PC-3 (cell line): Measurements from ENCODE around the gene CPEB4. TPM values are rescaled to one million over a fixed set of nuclear protein-coding genes. Genes with fewer than 3 reads are reported as not detected.

ENCODE experiments used
- ATAC-seq: fragments of 200-7000 bp; cut with Tn5 transposase; 2 replicates; pipeline ENCODE4 v1.9.1; 2020; ENCODE audit warnings: mild to moderate bottlenecking, moderate library complexity
- BruUV-seq: library from RNA; stranded (reverse); fragments of 400-500 nt; replicated peaks from 2 replicates; lab custom pipeline; 2021; lab: Mats Ljungman, UMichigan
- CTCF ChIA-PET: fragments of 300-600 bp; sonication (Branson Sonifier 250); formaldehyde crosslinking; loops from one replicate; lab custom pipeline; 2022; ENCODE audit warnings: antibody characterized with exemption; lab: Charles Lee
- POLR2A ChIA-PET: fragments of 300-600 bp; sonication (Branson Sonifier 250); formaldehyde crosslinking; loops from one replicate; lab custom pipeline; 2022; ENCODE audit warnings: antibody characterized with exemption; ENCODE audit not compliant: unreplicated experiment; lab: Charles Lee
- DNase-seq: peaks from one replicate; pipeline ENCODE4 v3.0.0-alpha.2; 2015
- H2AFZ ChIP-seq: fragments of 300-600 bp; sonication (generic); 2 replicates; pipeline ENCODE4 v1.6.0; 2016; ENCODE audit warnings: antibody characterized with exemption, low read length
- H3F3A ChIP-seq: fragments of 300-600 bp; sonication (generic); one replicate; pipeline ENCODE4 v1.6.0; 2017; ENCODE audit warnings: antibody characterized with exemption, low read length, control low read depth, mild to moderate bottlenecking; ENCODE audit not compliant: unreplicated experiment
- H3K27ac ChIP-seq: fragments of 300-600 bp; sonication (generic); 2 replicates; pipeline ENCODE4 v1.5.1; 2016; ENCODE audit warnings: mild to moderate bottlenecking, low read length
- H3K27me3 ChIP-seq: fragments of 300-600 bp; sonication (generic); 2 replicates; pipeline ENCODE4 v1.6.1; 2016; ENCODE audit warnings: low read length, mixed read lengths
- H3K36me3 ChIP-seq: fragments of 300-600 bp; sonication (generic); 2 replicates; pipeline ENCODE4 v1.6.1; 2016; ENCODE audit warnings: low read depth, mixed run types, low read length, mixed read lengths
- H3K4me1 ChIP-seq: fragments of 300-600 bp; sonication (generic); 2 replicates; pipeline ENCODE4 v1.5.1; 2016; ENCODE audit warnings: low read length; ENCODE audit not compliant: insufficient read depth
- H3K4me2 ChIP-seq: fragments of 300-600 bp; sonication (generic); 2 replicates; pipeline ENCODE4 v1.6.0; 2016; ENCODE audit warnings: low read length
- H3K4me3 ChIP-seq: fragments of 300-600 bp; sonication (generic); 2 replicates; pipeline ENCODE4 v1.5.1; 2016; ENCODE audit warnings: mild to moderate bottlenecking, low read length, mixed read lengths
- H3K79me2 ChIP-seq: fragments of 300-600 bp; sonication (generic); 2 replicates; pipeline ENCODE4 v1.6.1; 2017; ENCODE audit warnings: low read length, mixed read lengths
- H3K9ac ChIP-seq: fragments of 300-600 bp; sonication (generic); 2 replicates; pipeline ENCODE4 v1.6.0; 2016; ENCODE audit warnings: mild to moderate bottlenecking, low read length
- H3K9me2 ChIP-seq: fragments of 300-600 bp; sonication (generic); replicated peaks from 2 replicates; pipeline ENCODE4 v1.6.1; 2016; ENCODE audit warnings: mixed run types, low read length, mixed read lengths
- H3K9me3 ChIP-seq: fragments of 300-600 bp; sonication (generic); 2 replicates; pipeline ENCODE4 v1.6.1; 2016; ENCODE audit warnings: low read length, mixed read lengths
- H4K20me1 ChIP-seq: fragments of 300-600 bp; sonication (generic); 2 replicates; pipeline ENCODE4 v1.6.1; 2016; ENCODE audit warnings: low read length, mixed read lengths
- CTCF ChIP-seq: fragments of 300-600 bp; sonication (generic); conservative IDR thresholded peaks from 2 replicates; pipeline ENCODE4 v1.5.1; 2017; ENCODE audit warnings: antibody characterized with exemption, low read depth, mild to moderate bottlenecking, low read length
- EZH2 ChIP-seq: fragments of 300-600 bp; sonication (generic); IDR thresholded peaks from one replicate; pipeline ENCODE4 v1.6.1; 2017; ENCODE audit warnings: antibody characterized with exemption, mild to moderate bottlenecking, low read length; ENCODE audit not compliant: unreplicated experiment
- EZH2phosphoT487 ChIP-seq: fragments of 300-600 bp; sonication (generic); IDR thresholded peaks from 2 replicates; pipeline ENCODE4 v1.6.1; 2018; ENCODE audit warnings: mild to moderate bottlenecking, antibody characterized with exemption, low read length, borderline replicate concordance
- intact Hi-C: fragments of 100-400 bp; cut with micrococcal nuclease; formaldehyde crosslinking; loops from 2 replicates; pipeline ENCODE4 v1.9.0; 2023
- total RNA-seq: library from RNA; depleted of rRNA; stranded (reverse); fragments of >200 nt; gene quantifications from 2 replicates; pipeline ENCODE4 v1.2.3, GENCODE V29; 2014

CPEB4 gene
- total RNA-seq, 1 experiment from 2014 or later = 37.0 TPM

- H3K9me3 ChIP-seq = no peaks in the 10 kb centered on the region
Measured at GRCh38 chr5:173864126-173865050, 23.8 kb upstream of the CPEB4 start.

GRCh38 chr5:173866243-173866857 lies 21.8 kb upstream of the CPEB4 start:
- H3K4me1 ChIP-seq = peaks cover 27% of the 10 kb centered on the region
- DNase-seq (no peak), ATAC-seq (no peak)
- no peak overlapping the region for H3K4me3 ChIP-seq
- H3K79me2 ChIP-seq = no peaks in the 10 kb centered on the region
- no peak for TF ChIP-seq EZH2phosphoT487
- TF ChIP-seq CTCF = no peak
- TF ChIP-seq EZH2 = no peak
- no peak overlapping the region for H2AFZ ChIP-seq
- no peak overlapping the region for H3K27ac ChIP-seq
- no peaks in the 10 kb centered on the region for H3K36me3 ChIP-seq
- H4K20me1 ChIP-seq = no peaks in the 10 kb centered on the region
- H3K9ac ChIP-seq = no peak overlapping the region
- H3F3A ChIP-seq = no peaks in the 10 kb centered on the region
- POLR2A ChIA-PET = no interaction called here
- H3K9me2 ChIP-seq = no peaks in the 10 kb centered on the region
- no TSS peak for BruUV-seq
- H3K27me3 ChIP-seq = no peaks in the 10 kb centered on the region
- no peaks in the 10 kb centered on the region for H3K9me3 ChIP-seq
- intact Hi-C loops = loop anchor here (5.0 kb wide), 1 partner anchor 44 kb away; no protein-coding TSS in a partner anchor
- CTCF ChIA-PET = no interaction called here
- H3K4me2 ChIP-seq = no peak overlapping the region

More at GRCh38 chr5:173864126-173865050, 23.8 kb upstream of the CPEB4 start:
- Histone ChIP-seq H2AFZ (no peak overlapping the region), H4K20me1 (no peaks in the 10 kb centered on the region), H3K27ac (no peak overlapping the region), H3K9ac (no peak overlapping the region), H3K9me2 (no peaks in the 10 kb centered on the region), H3K4me1 (peaks cover 24% of the 10 kb centered on the region), H3K27me3 (no peaks in the 10 kb centered on the region), H3K4me2 (no peak overlapping the region), H3K4me3 (no peak overlapping the region), H3K36me3 (no peaks in the 10 kb centered on the region), H3K79me2 (no peaks in the 10 kb centered on the region), H3F3A (no peaks in the 10 kb centered on the region)
- no peak for DNase-seq
- no TSS peak for BruUV-seq
- ATAC-seq = no peak
- intact Hi-C loops = loop anchor here (5.0 kb wide), 1 partner anchor 42 kb away; no protein-coding TSS in a partner anchor
- TF ChIP-seq EZH2 = no peak
- no peak for TF ChIP-seq EZH2phosphoT487
- TF ChIP-seq CTCF = no peak
- CTCF ChIA-PET = no interaction called here
- POLR2A ChIA-PET = no interaction called here
